Measurements from ENCODE around the gene TRIP10. TPM values are rescaled to one million over a fixed set of nuclear protein-coding genes. Genes with fewer than 3 reads are reported as not detected.
"Not testable (repeated sequence)": the region's sequence is repeated elsewhere in the genome, so short reads cannot be mapped to it uniquely, and the experiment has no call there.

The TRIP10 gene
- polyA plus RNA-seq, 12 donors = 39.5 to 83.4 (median 57.9) TPM; not detected in 1

DNA sequence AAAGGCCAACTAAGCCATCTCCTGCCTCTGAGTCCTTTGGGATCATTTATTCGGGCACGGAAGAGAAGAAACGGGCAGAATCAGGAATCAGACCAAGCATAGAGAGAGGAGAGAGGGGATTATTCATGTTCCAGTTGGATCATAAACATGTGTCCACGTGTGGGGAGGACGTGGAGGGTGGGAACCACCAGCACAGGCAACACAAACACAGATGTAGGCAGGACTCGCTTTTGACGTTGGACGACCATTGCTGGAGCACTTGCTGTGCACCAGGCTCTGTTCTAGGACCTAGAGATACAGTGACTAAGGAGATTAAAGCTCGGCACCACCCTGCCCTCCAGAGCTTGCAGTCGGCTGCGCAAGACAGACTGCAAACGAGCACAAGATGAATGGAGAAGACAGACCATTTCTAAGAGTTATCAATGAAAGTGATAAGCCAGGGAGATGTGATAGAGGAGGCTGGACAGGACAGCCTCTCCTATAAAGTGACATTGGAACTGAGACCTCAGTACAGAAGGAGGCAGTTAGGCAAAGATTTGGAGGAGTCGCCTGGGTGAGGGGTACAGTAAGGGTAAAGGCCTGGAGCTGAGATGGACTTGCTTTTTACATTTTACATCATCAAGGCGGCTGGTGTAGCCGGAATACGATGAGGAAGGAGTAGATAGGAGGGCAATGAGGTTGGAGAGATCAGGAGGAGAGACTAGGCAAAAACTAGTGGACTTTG is 27.0 kb downstream of the TRIP10 start:
- DNase-seq = no peak

DNA sequence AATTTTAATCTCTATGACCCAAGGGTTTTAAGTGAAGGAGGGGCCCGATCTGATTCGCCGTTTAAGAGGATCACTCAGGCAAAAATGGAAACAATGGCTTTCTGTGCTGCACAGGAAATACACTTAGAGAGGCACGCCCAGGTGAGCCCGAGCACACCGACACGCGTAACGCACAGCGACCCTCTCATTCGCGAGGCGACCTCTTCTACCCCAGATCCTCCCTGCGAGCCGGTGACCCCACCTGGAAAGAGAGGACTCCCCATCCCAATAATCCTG is 27.5 kb downstream of the TRIP10 start:
- DNase-seq = no peak

DNA sequence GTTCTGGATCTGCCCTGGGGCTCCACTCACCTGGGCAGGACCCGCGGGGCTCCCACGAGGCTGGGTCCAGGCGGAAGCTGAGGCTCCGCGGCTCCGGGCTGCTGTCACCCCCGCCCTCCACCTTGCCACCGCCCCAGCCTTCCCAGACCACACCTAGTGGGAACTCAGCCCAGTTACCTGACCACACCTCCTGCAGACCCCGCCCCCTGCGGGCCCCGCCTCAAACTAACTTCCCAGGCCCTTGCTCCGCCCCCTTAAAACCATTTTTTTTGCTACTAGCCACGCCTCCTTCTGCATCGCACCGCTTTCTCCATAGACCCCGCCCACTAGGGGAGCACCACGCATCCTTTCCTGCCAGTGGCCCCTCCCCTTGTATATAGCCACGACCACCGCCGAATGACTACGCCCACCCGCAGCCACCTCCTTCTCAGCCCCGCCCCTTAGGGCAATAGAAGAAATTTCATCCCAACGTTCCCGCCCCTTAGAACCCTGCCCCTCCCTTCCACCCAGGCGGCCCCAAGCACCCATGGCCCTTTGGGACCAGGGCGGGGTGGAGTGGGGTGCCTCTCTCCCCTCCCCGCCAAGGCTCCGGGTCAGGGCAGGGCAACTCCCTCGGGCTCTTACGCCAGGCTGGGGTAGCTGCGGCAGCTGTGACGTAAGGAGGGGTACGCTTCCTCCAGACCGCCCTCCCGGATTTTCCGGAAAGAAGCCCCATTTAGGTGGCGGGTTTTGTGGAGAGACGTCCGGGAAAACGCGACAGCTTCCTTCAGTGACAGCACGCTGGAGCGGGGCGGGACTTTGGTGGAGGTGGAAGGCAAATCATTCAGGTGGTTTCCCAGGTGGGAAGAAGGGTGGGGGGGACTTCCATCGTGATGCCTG is 28.1 kb downstream of the TRIP10 start, which contains the start of gene SH2D3A:
TSS of gene SH2D3A (minus strand) at position 79 of the 879 bp plus-strand sequence. CDS start 3,687 bp downstream, outside the sequence.
- no peak for DNase-seq

DNA sequence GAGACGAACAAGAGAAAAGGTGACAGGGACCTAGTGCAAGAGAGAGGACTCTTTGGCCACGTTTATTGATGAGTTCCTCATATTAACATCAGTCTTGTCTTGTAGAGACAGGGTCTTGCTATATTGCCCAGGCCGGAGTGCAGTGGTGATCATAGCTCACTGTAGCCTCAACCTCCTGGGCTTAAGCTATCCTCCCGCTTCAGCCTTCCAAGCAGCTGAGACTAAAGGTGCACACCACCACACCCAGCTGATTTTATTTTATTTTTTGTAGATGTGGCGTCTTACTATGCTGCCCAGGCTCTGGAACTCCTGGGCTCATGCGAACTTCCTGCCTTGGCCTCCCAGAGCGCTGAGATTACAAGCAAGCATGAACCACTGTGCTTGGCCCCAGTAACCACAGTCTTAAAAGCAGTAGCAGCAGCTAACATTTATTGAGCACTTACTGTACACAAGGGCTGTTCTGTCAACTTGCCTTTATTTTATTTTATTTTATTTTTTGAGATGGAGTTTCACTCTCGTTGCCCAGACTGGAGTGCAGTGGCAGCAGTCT is 28.8 kb downstream of the TRIP10 start:
- DNase-seq = no peak

DNA sequence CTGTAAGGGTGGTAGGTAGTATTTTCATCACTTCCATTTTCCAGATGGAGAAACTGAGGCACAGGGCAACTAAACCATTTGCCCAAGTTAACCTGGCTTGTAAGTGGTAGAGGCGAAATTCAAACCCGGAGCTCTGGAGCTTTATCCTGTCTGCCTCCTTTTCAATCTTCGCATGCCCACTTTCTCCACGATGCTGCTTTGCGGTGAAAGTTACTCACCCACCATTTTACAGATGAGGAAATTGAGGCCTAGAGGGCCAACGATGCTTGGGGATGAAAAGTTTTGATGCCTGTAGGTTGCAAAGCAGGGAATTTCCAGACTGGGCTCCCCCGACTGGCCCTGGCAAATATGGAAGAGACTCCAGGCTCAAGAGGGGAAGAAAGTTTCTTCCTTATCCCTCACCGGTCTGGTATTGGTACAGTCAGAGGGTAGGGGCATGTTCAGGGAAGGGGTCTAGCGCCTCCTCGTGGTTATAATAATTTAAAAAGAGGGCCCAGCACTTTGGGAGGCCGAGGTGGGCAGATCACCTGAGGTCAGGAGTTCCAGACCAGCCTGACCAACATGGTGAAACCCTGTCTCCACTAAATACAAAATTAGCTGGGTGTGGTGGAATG is 29.6 kb downstream of the TRIP10 start:
- no peak for DNase-seq

DNA sequence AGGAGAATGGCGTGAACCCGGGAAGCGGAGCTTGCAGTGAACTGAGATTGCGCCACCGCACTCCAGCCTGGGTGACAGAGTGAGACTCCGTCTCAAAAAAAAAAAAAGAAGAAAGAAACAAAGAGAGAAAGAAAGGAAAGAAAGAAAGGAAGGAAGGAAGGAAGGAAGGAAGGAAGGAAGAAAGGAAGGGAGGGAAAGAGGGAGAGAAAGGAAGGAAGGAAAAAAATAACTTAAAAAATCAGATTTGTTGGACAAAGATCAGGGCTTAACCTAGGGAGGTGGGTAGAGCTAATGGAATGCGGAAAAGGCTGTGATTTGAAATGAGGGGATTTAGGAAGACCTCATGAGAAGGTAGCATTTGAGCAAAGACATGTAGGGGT is 32.2 kb downstream of the TRIP10 start:
- not testable (repeated sequence) for DNase-seq

DNA sequence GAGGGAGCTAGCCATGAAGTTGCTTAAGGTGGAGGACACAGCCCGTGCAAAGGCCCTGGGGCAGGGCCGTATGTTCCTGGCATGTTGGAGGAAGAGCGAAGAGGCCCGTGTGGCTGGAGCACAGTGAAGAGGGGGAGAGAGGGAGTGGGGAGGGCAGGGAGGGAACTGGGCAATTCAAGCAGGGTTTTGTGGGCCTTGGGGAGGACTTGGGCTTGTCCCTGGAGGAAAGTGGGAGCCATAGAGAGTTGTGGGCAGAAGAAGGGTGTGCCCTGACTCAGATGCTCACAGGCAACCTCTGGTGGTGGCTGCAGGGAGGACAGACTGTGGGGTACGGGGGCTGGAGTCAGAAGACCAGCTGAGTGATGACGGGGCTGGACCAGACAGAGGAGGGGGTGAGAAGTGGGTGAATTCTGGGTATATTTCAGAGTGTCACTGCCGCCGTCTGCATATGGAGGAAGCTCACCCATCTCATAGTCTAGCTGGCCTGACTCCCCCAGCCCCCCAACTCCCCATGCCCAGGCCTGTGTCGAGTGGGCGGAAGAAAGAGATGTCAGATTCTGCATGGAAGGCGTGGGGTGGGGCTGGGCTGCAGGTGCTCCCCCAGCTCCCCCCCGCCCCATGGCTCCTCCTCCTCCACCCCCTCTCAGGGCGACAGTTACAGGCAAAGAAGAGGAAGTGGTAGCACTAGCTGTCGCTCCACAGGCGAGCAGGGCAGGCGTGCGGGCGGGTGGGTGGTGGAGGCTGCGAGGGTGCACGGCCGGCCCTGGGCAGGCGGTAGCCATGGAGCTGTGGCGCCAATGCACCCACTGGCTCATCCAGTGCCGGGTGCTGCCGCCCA is 32.8 kb downstream of the TRIP10 start, which contains the start of gene VAV1:
TSS of gene VAV1 (plus strand) at position 681 of the 838 bp plus-strand sequence. CDS start at position 781, 100 bp downstream.
- DNase-seq = no peak

DNA sequence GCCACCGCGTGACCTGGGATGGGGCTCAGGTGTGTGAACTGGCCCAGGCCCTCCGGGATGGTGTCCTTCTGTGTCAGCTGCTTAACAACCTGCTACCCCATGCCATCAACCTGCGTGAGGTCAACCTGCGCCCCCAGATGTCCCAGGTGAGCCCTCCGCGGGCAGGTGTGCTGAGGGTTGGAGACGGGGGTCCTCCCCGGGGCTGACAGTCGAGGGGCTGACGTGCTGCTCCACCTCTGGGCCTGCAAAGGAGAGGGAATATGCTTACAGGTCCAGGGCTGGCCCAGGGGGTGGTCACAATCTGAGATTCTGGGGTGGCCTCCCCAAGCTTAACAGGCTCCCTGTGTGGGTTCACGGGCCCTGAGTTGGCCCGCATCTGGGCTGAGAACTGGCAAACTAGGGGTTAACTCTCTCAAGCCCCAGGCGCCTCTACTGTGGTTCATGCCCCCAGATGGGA is 33.4 kb downstream of the TRIP10 start:
- no peak for DNase-seq

DNA sequence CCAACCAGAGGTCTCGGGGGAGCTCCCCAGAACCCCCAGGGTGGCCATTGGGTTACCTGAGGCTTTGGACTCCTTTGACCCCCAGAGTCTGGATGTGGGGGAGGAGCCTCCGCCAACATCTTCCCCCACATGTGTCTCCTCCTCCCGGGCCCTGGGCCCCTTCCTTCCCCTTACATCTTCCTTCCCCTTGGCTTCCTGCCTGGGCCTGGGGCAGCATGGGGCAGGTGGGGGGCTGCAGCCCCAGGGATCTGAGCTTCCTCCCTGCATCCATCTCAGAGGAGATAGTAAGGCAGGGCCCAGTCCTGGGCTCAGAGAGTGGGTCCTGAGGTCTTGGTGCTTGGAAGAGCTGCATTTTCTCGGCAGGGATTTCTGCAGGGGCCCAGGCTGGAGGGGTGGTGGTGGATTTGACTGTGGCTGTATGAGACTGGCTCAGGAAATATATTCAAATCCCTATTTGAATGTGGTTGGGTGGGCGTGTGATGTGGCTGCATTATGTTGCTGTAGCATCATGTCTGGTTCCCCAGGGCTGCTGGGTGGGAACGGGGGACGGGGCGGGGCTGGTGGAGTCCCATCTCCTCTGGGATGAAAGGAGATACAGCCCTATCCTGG is 33.9 kb downstream of the TRIP10 start:
- no peak for DNase-seq

DNA sequence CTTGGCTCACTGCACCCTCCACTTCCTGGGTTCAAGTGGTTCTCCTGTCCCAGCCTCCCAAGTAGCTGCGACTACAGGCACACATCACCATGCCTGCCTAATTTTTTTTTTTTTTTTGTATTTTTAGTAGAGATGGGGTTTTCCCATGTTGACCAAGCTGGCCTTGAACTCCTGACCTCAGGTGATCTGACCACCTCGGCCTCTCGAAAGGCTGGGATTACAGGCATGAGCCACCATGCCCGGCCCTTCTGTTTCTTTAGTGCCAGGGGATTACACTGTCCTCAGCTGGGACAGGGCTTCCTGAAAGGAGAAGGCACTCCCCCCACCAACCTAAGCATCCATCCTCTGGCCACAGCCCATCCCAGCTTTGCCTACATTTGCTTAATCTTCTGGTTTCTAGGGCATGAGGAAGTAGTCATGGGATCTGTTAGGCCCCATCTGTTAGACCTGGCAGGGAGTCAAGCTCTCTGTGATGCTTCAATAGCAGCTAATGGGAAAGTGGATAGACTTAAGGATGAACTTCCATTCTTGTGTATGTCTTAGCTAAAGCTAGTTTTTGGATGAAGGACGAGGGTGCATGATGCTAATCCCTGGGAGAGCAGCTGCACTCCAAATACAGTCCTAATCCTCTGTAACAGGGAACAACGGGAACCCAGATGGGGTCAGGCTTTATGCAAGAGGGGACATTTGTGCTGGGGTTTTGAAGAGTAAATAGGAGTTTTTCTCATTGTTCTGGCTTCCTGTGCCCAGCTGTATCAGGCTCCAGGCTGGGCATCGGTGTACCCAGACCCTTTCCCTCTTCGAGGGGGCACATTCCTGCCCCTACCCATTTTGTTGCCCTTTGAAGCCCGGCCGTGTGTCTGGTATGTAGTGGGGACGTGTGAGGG is 35.6 kb downstream of the TRIP10 start:
- no peak for DNase-seq

DNA sequence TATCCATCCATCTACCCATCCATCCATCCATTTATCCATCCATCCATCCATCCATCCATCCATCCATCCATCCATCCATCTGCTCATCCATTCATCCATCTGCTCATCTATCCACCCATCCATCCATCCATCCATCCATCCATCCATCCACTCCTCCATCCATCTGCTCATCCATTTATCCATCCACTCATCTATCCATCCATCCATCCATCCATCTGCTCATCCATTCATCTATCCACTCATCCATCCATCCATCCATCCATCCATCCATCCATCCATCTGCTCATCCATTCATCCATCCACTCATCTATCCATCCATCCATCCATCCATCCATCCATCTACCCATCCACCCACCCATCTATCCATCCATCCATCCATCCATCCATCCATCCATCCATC is 36.6 kb downstream of the TRIP10 start:
- DNase-seq = not testable (repeated sequence)

DNA sequence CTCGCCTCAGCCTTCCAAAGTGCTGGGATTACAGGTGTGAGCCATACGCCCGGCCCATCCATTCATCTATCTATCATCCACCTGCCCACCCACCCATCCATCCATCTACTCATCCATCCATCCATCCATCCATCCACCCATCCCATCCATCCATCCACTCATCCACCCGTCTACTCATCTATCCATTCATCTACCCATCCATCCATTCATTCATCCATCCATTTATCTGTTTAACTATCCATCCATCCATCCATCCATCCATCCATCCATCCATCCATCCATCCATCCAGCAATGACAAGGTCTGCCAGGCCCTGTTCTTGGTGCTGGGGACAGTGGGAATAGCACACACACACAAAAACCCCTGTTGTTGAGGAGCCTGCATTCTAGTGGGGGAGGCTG is 37.5 kb downstream of the TRIP10 start:
- DNase-seq = no peak

DNA sequence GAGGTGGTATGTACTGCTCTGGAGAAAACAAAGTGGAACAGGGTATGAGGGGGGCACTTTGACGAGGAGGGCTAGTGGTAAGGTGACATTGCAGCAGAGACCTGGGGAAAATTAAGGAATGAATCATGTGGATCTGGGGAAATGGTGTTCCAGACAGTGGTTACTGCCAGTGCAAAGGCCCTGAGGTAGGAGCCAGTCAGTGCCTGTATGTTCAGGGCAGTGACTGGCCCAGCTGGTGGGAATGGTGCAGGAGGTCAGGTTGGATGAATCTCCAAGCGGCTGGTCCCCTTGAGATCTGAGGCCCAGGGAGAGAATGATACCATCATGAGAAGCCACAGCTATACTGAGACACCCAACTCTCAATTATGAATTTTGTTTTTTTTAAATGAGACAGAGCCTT is 38.0 kb downstream of the TRIP10 start:
- no peak for DNase-seq

DNA sequence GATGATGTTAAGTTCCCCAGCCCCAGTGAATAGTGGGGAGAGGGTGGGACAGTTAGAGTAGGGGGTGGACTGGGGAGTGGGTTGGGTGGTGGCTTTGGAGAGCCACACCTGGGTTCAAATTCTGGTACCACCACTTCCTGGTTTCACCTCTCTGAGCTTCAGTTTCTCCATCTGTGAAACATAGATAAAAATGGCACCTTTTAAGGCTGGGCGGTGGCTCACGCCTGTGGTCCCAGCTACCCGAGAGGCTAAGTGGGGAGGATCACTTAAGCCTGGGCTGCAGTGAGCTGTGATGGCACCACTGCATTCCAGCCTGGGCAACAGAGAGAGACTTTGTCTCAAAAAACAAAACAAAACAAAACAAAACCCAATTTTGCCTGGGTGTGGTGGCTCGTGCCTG is 38.9 kb downstream of the TRIP10 start:
- DNase-seq = no peak

DNA sequence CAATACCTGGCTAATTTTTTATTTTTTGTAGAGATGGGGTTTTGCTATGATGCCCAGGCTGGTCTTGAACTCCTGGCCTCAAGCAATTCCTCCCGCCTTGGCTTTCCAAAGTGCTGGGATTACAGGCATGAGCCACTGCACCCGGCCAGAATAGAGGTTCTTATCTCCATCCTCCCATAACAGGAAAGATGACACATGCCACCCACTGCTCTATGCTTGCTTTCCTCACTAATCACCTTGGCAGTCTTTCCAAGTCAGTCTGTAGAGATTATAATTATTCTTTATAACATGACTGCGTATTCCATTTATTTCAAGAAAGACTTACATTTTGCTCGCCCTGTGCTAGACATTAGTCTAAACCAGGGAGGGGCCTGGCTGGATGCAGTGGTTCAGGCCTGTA is 39.7 kb downstream of the TRIP10 start:
- DNase-seq = no peak

DNA sequence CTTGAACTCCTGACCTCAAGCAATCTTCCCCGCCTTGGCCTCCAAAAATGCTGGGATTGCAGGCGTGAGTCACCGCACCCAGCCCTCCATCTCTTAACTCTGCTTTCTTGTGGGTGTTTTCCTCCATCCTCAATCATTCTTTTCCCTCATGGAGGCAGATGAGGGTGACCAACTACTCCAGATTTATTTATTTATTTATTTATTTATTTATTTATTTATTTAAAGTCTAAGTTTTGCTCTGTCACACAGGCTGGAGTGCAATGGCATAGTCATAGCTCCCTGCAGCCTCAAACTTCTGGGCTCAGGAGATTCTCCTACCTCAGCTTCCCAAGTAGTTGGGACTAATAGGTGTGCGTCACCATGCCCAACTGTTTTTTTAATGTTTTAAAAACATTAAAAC is 47.9 kb downstream of the TRIP10 start:
- no peak for DNase-seq

DNA sequence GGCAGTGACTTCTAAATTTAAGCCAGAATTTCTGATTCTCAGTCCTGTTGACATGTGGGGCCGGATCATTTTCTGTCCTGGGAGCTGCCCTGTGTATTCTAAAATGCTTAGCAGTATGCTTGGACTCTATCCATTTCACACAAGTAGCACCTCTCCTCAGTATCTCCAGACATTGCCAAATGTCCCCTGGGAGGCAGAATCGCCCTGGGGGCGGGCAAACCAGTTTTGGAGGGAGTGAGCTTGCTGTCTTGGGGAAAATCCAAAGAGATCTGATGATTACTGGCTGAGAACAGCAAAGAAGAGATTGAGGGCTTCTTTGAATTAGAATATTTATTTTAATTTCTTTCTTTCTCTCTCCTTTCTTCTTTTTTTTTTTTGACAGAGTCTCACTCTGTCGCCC is 49.4 kb downstream of the TRIP10 start:
- DNase-seq = no peak

DNA sequence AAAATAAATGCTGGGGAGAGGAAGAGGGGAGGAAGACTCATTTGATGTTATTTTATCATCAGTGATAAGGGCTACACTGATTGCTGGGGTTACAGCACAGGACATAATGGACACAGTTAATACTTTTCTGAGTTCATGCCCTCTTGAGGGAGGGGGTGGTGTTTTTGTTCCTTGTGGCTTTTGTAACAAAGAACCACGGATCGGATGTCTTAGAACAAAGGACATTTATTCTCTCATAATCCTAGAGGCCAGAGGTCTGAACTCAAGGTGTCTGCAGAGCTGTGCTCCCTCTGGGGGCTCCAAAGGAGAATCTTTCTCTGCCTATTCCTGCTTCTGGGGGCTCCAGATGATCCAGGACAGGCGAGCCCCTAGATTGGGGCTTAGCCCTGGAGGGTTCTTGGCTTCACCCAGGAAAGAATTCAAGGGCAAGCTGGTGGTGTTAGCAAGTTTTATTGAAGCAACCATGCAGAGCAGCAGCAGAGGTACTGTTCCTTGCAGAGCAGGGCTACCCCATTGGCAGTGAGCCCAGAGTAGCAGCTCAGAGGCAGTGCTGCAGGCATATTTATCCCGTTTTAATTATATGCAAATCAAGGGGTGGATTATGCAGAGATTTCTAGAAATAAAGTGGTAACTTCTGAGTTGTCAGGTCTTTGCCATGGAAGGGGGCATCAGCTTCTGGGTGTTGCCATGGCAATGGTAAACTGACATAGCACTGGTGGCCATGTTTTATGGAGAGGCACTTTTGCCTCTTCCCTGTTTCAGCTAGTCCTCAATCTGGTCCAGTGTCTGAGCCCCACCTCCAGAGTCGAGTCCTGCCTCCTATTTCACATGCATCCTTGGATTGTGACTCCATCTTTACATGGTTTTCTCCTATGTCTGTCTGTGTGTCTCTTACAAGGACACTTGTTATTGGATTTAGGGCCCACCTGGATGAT is 51.0 kb downstream of the TRIP10 start:
- DNase-seq = no peak

DNA sequence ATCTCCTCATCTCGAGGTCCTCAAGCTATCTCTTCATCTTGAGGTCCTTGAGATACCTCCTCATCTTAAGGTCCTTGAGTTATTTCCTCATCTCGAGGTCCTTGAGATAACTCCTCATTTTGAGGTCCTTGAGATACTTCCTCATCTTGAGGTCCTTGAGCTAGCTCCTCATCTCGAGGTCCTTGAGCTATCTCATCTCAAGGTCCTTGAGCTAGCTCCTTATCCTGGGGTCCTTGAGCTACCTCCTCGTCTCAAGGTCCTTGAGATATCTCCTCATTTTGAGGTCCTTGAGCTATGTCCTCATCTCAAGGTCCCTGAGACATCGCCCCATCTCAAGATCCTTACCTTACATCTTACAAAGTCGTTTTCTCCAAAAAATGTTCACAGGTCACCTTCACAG is 51.8 kb downstream of the TRIP10 start:
- DNase-seq = no peak

All from muscle of arm (tissue), 12 donors.